Activated CD8-positive, alpha-beta memory T cell treated with anti-CD3 and anti-CD28 coated beads for 48 hours (primary cell): ENCODE measurements around the gene PLCB1.

Experiments used
- DNase-seq, 3 experiments: peaks; one replicate each; pipeline ENCODE4 v3.0.0-alpha.2; 2020; ENCODE audit warnings: low read depth in 2 of 3, low spot score in 2 of 3

Gene PLCB1

GRCh38 chr20:8527998-8528723 lies 396.1 kb downstream of the PLCB1 start:
- DNase-seq: no peak

GRCh38 chr20:8530022-8530421 lies 398.0 kb downstream of the PLCB1 start:
- DNase-seq: no peak

GRCh38 chr20:8532169-8532568 lies 400.1 kb downstream of the PLCB1 start:
- DNase-seq: no peak

- DNase-seq: no peak
Measured at GRCh38 chr20:8534368-8535160, 402.5 kb downstream of the PLCB1 start.

- no peak for DNase-seq
Measured at GRCh38 chr20:8535403-8536261, 403.6 kb downstream of the PLCB1 start.

GRCh38 chr20:8536262-8536618 lies 404.2 kb downstream of the PLCB1 start:
- DNase-seq: no peak

- no peak for DNase-seq
Measured at GRCh38 chr20:8540466-8540865, 408.4 kb downstream of the PLCB1 start.

GRCh38 chr20:8542110-8542486 lies 410.0 kb downstream of the PLCB1 start:
- DNase-seq: no peak

- no peak for DNase-seq
Measured at GRCh38 chr20:8545212-8545611, 413.1 kb downstream of the PLCB1 start.

- DNase-seq: no peak
Measured at GRCh38 chr20:8547035-8547650, 415.1 kb downstream of the PLCB1 start.

GRCh38 chr20:8547968-8548588 lies 416.0 kb downstream of the PLCB1 start:
- no peak for DNase-seq

- no peak for DNase-seq
Measured at GRCh38 chr20:8549192-8549591, 417.1 kb downstream of the PLCB1 start.

- no peak for DNase-seq
Measured at GRCh38 chr20:8557711-8558110, 425.6 kb downstream of the PLCB1 start.

- DNase-seq: no peak
Measured at GRCh38 chr20:8562356-8562755, 430.3 kb downstream of the PLCB1 start.

- DNase-seq: no peak
Measured at GRCh38 chr20:8568075-8568474, 436.0 kb downstream of the PLCB1 start.

- no peak for DNase-seq
Measured at GRCh38 chr20:8569766-8570165, 437.7 kb downstream of the PLCB1 start.

- no peak for DNase-seq
Measured at GRCh38 chr20:8571611-8572010, 439.5 kb downstream of the PLCB1 start.

GRCh38 chr20:8573686-8574085 lies 441.6 kb downstream of the PLCB1 start:
- no peak for DNase-seq

GRCh38 chr20:8575114-8575513 lies 443.0 kb downstream of the PLCB1 start:
- no peak for DNase-seq

- no peak for DNase-seq
Measured at GRCh38 chr20:8578161-8578865, 446.2 kb downstream of the PLCB1 start.
